Ishikawa (cell line): ENCODE results near the gene ANO3.

Experiments
- CEBPB ChIP-seq: IDR thresholded peaks from 2 replicates; pipeline ENCODE4 v1.6.1; 2012
- CREB1 ChIP-seq: IDR thresholded peaks from 2 replicates; pipeline ENCODE4 v1.6.1; 2012; ENCODE audit warnings: low read depth
- EGR1 ChIP-seq: IDR thresholded peaks from 2 replicates; pipeline ENCODE4 v1.6.1; 2012
- EP300 ChIP-seq: IDR thresholded peaks from 2 replicates; pipeline ENCODE4 v1.6.1; 2012; ENCODE audit warnings: borderline replicate concordance
- FOXM1 ChIP-seq: IDR thresholded peaks from 2 replicates; pipeline ENCODE4 v1.6.1; 2012; ENCODE audit warnings: low read depth, borderline replicate concordance
- NFIC ChIP-seq: IDR thresholded peaks from 2 replicates; pipeline ENCODE4 v1.6.1; 2012
- RAD21 ChIP-seq: IDR thresholded peaks from 2 replicates; pipeline ENCODE4 v1.6.1; 2012; ENCODE audit warnings: low read depth
- TAF1 ChIP-seq: IDR thresholded peaks from 2 replicates; pipeline ENCODE4 v1.6.1; 2012; ENCODE audit warnings: low read depth, mild to moderate bottlenecking
- TCF12 ChIP-seq: IDR thresholded peaks from 2 replicates; pipeline ENCODE4 v1.6.1; 2012; ENCODE audit warnings: low read depth
- TEAD4 ChIP-seq: IDR thresholded peaks from 2 replicates; pipeline ENCODE4 v1.6.1; 2012
- YY1 ChIP-seq: IDR thresholded peaks from 2 replicates; pipeline ENCODE4 v1.6.1; 2012; ENCODE audit warnings: low read depth
- ZBTB7A ChIP-seq: IDR thresholded peaks from 2 replicates; pipeline ENCODE4 v1.6.1; 2012; ENCODE audit warnings: low read depth
- TF ChIP-seq, protein P1 (sequence below): IDR thresholded peaks from 2 replicates; pipeline ENCODE4 v1.6.1; 2012; ENCODE audit warnings: low read depth, mild to moderate bottlenecking
- TF ChIP-seq, protein P2 (sequence below): IDR thresholded peaks from 2 replicates; pipeline ENCODE4 v1.6.1; 2012
- TF ChIP-seq, protein P3 (sequence below): IDR thresholded peaks from 2 replicates; pipeline ENCODE4 v1.6.1; 2012

ANO3 gene

DNA sequence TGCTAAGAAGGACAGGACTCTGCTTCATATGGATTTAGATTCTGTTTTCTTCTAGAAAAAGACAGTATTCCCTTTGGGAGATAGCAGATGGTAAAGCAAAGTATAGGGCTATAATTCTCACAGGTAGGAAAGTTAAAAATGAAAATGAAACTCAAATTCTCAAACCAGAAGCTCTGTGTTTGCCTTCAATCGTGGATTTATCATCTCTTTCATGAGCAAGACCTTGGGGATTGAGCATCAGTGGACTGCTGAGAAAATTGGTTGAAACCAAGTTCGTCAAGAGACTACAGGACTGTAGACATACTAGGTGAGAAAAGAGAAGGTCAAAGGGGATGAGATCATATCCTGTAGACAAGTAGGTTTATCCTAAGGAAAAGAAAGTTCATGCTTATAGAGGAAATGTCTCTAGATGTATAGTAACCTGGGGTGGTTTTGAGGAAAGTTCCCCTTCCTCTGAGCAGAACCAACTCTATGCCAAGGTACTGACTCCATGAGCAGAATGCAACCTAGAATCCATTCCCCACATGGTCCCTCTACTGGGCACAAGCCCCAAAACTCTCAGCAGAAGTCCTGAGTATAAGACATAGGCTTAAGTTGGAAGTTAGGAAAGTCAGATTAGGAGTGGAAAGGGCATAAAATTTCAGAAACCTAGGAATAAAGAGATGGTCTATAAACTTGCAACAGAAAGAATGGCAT lies 343.5 kb downstream of the ANO3 start:
- no peak for TF ChIP-seq EGR1
- no peak for TF ChIP-seq RAD21
- TF ChIP-seq NFIC, result no peak
- no peak for TF ChIP-seq EP300
- TF ChIP-seq CREB1, result no peak
- no peak for TF ChIP-seq FOXM1
- no peak for TF ChIP-seq TAF1
- TF ChIP-seq, protein P1, sequence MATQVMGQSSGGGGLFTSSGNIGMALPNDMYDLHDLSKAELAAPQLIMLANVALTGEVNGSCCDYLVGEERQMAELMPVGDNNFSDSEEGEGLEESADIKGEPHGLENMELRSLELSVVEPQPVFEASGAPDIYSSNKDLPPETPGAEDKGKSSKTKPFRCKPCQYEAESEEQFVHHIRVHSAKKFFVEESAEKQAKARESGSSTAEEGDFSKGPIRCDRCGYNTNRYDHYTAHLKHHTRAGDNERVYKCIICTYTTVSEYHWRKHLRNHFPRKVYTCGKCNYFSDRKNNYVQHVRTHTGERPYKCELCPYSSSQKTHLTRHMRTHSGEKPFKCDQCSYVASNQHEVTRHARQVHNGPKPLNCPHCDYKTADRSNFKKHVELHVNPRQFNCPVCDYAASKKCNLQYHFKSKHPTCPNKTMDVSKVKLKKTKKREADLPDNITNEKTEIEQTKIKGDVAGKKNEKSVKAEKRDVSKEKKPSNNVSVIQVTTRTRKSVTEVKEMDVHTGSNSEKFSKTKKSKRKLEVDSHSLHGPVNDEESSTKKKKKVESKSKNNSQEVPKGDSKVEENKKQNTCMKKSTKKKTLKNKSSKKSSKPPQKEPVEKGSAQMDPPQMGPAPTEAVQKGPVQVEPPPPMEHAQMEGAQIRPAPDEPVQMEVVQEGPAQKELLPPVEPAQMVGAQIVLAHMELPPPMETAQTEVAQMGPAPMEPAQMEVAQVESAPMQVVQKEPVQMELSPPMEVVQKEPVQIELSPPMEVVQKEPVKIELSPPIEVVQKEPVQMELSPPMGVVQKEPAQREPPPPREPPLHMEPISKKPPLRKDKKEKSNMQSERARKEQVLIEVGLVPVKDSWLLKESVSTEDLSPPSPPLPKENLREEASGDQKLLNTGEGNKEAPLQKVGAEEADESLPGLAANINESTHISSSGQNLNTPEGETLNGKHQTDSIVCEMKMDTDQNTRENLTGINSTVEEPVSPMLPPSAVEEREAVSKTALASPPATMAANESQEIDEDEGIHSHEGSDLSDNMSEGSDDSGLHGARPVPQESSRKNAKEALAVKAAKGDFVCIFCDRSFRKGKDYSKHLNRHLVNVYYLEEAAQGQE, result no peak
- TF ChIP-seq, protein P2, sequence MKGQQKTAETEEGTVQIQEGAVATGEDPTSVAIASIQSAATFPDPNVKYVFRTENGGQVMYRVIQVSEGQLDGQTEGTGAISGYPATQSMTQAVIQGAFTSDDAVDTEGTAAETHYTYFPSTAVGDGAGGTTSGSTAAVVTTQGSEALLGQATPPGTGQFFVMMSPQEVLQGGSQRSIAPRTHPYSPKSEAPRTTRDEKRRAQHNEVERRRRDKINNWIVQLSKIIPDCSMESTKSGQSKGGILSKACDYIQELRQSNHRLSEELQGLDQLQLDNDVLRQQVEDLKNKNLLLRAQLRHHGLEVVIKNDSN, result no peak
- TF ChIP-seq CEBPB, result no peak
- no peak for TF ChIP-seq YY1

DNA sequence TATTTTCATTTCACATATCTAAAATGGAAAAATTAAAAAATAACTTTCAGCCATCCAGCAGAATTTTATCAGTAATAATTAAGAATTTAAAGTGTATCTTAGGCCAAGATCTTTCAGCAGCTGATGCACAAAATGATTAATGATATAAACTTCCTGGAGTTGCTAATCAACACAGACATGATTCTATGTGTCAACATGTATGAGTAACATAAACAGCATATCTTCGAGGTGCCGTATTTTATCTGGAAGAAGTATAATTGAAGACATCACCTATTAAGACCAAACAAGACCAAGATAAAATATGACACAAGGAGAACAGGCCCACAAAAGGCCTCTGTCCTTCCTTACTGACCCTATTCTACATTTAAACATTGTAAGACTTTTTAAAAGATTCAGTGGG lies 344.7 kb downstream of the ANO3 start:
- TF ChIP-seq EGR1, result no peak
- no peak for TF ChIP-seq TAF1
- TF ChIP-seq TCF12, result no peak
- TF ChIP-seq, protein P2, result no peak
- TF ChIP-seq ZBTB7A, result no peak
- TF ChIP-seq YY1, result no peak
- TF ChIP-seq TEAD4, result no peak
- TF ChIP-seq RAD21, result no peak
- no peak for TF ChIP-seq EP300
- TF ChIP-seq NFIC, result no peak
- TF ChIP-seq, protein P3, sequence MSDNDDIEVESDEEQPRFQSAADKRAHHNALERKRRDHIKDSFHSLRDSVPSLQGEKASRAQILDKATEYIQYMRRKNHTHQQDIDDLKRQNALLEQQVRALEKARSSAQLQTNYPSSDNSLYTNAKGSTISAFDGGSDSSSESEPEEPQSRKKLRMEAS, result no peak
- TF ChIP-seq CREB1, result no peak
- no peak for TF ChIP-seq FOXM1
- TF ChIP-seq CEBPB, result no peak
- TF ChIP-seq, protein P1, result no peak

DNA sequence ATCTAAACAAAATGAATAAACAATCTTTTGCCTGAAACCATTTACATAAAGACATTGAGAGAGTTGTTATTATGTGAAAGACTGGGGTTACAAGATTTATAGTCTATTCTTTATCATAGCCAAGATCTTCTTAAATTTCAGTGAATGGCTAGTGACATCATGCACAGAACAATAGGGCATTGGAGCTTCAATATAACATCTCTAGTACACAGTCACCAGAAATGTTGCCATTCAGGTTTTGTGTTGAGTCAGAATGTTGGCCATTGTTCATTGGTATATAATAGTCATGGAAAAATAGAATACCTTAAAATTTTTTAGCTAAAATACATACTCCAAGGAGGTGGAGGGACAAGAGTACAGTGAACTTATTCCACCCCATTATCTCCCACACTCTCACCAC lies 345.6 kb downstream of the ANO3 start:
- TF ChIP-seq, protein P2, result no peak
- TF ChIP-seq, protein P1, result no peak
- TF ChIP-seq YY1 (no peak), NFIC (peak; percentile 60), RAD21 (no peak), FOXM1 (0 out of 2 replicates have a peak, but pooled peaks have one; percentile 60), TEAD4 (peak; percentile 73), CEBPB (0 out of 2 replicates have a peak, but pooled peaks have one; percentile 33), TCF12 (peak; percentile 70; the same call in 1 of the 2 replicates), EP300 (peak; percentile 76), ZBTB7A (no peak), CREB1 (no peak), EGR1 (no peak), TAF1 (no peak)
- TF ChIP-seq, protein P3, result no peak

DNA sequence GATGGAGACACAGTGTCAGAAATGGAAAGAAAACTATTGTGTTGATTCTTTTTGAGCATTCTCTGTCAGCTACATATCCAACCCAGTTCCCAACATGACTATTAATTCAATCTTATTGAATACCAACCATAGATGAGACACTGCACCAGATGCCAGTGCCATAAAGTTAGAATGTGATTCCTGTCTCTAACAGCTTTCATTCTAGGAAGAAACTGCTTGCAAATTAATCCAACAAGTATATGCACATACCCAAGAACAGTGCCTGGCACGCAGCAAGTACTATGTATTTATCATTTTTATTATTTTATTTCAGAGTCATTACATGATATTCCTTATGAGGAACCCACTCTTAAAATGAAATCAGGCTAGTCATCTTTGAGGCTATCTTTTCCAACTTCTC lies 355.4 kb downstream of the ANO3 start:
- TF ChIP-seq TAF1, result no peak
- TF ChIP-seq CEBPB, result no peak
- TF ChIP-seq RAD21, result no peak
- TF ChIP-seq YY1, result no peak
- no peak for TF ChIP-seq NFIC
- TF ChIP-seq, protein P2, result no peak
- no peak for TF ChIP-seq CREB1
